Endothelial cell (in vitro differentiated cells): Measurements from ENCODE around the gene EPHA4. TPM values are rescaled to one million over a fixed set of nuclear protein-coding genes. Genes with fewer than 3 reads are reported as not detected.

Experiments used
- DNase-seq: peaks from one replicate; pipeline ENCODE4 v3.0.0; 2021; ENCODE audit warnings: low spot score
- H3K27ac Mint-ChIP-seq: one replicate; pipeline ENCODE4 v1.8.0; 2021; ENCODE audit warnings: mixed read lengths, inconsistent platforms; ENCODE audit not compliant: unreplicated experiment
- H3K27me3 Mint-ChIP-seq: one replicate; pipeline ENCODE4 v1.8.0; 2021; ENCODE audit warnings: mild to moderate bottlenecking, moderate library complexity, mixed read lengths, inconsistent platforms; ENCODE audit not compliant: unreplicated experiment
- H3K36me3 Mint-ChIP-seq: one replicate; pipeline ENCODE4 v1.8.0; 2021; ENCODE audit warnings: mild to moderate bottlenecking, low read depth, mixed read lengths, inconsistent platforms; ENCODE audit not compliant: unreplicated experiment
- H3K4me1 Mint-ChIP-seq: one replicate; pipeline ENCODE4 v1.8.0; 2021; ENCODE audit warnings: mild to moderate bottlenecking, mixed read lengths, inconsistent platforms; ENCODE audit not compliant: unreplicated experiment
- H3K4me3 Mint-ChIP-seq: one replicate; pipeline ENCODE4 v1.8.0; 2021; ENCODE audit warnings: mild to moderate bottlenecking, mixed read lengths, inconsistent platforms; ENCODE audit not compliant: unreplicated experiment
- H3K9me3 Mint-ChIP-seq: one replicate; pipeline ENCODE4 v1.8.0; 2021; ENCODE audit warnings: mixed read lengths, inconsistent platforms; ENCODE audit not compliant: unreplicated experiment
- total RNA-seq: library from RNA; stranded (reverse); fragmentation: NEBNext Ultra II Directional; extraction: Animal tissue kit (Norgen Biotek cat#: 25700); gene quantifications from one replicate; pipeline ENCODE4 v1.2.1, GENCODE V29; 2021; ENCODE audit not compliant: unreplicated experiment
- TF ChIP-seq, protein P1 (sequence below): fragments of 200-600 bp; sonication (generic); IDR thresholded peaks from one replicate; pipeline ENCODE4 v1.5.0; 2021; ENCODE audit warnings: antibody characterized with exemption; ENCODE audit not compliant: unreplicated experiment

Gene EPHA4
- total RNA-seq, 1 donor from 2014 or later = 62.0 TPM

DNA sequence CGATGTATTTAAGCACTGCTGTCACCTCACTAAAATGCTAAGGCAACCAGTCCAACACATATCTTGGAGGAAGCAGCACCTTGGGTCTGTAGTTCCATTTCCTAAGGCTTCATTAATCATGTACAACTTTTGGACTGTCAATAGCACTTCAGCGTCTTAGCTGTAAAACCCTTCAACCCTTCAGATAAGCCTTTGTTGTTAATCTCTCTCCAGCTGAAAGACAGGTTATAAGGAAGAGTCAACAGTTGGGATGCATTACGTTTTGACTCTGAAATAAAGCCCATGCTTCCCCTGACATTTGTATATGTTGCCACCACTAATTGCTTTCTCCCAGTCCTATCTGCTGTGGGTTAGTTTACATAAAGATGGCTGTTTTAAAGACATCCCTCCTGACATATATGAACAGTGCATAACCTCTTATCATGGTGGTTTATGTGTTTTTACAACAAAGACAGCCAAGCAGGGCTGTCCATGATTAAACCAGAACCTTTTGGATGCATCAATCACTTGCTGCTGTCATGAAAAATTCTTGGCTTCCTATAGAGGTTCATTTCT is 81.5 kb downstream of the EPHA4 start:
- Mint-ChIP-seq H3K9me3 (no peaks in the 10 kb centered on the region), H3K4me3 (no peak overlapping the region), H3K4me1 (peaks cover 4% of the 10 kb centered on the region), H3K27me3 (no peaks in the 10 kb centered on the region), H3K27ac (no peak overlapping the region), H3K36me3 (peaks cover 4% of the 10 kb centered on the region)
- no peak for DNase-seq
- TF ChIP-seq, protein P1, sequence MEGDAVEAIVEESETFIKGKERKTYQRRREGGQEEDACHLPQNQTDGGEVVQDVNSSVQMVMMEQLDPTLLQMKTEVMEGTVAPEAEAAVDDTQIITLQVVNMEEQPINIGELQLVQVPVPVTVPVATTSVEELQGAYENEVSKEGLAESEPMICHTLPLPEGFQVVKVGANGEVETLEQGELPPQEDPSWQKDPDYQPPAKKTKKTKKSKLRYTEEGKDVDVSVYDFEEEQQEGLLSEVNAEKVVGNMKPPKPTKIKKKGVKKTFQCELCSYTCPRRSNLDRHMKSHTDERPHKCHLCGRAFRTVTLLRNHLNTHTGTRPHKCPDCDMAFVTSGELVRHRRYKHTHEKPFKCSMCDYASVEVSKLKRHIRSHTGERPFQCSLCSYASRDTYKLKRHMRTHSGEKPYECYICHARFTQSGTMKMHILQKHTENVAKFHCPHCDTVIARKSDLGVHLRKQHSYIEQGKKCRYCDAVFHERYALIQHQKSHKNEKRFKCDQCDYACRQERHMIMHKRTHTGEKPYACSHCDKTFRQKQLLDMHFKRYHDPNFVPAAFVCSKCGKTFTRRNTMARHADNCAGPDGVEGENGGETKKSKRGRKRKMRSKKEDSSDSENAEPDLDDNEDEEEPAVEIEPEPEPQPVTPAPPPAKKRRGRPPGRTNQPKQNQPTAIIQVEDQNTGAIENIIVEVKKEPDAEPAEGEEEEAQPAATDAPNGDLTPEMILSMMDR = no peak

DNA sequence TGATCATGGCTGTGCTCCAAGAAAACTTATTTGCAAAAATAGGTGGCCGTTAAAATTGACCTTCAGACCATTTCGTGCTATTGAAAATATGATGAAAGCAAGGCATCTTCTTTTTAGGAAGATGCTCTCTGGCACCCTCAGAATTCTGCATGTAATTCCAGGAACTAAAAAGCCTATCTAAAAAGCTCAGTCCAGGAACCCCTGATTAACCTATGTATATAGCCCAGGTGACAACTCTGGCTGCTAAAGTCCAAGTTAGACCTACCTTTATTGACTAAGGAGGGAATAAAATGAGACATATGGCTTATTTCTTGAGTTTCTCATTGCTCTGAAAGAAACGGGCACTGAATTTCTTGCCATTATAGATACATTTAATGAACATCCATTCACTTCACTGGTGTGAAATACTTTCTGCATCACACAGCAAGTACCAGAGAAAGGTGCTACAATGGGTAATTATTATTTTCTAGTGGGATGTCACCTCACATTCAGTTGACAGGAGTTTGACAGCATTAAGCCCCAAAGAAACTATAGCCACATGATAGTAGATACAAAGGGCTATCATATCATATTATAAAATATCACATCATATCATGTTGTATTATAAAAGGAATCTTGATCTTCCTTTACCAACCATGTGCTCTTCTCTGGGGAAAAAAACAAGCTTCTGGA is 83.8 kb downstream of the EPHA4 start:
- H3K36me3 Mint-ChIP-seq = no peaks in the 10 kb centered on the region
- peaks cover 4% of the 10 kb centered on the region for H3K4me1 Mint-ChIP-seq
- H3K9me3 Mint-ChIP-seq = no peaks in the 10 kb centered on the region
- TF ChIP-seq, protein P1 = no peak
- H3K27me3 Mint-ChIP-seq = no peaks in the 10 kb centered on the region
- H3K4me3 Mint-ChIP-seq = no peak overlapping the region
- no peak for DNase-seq
- no peak overlapping the region for H3K27ac Mint-ChIP-seq

DNA sequence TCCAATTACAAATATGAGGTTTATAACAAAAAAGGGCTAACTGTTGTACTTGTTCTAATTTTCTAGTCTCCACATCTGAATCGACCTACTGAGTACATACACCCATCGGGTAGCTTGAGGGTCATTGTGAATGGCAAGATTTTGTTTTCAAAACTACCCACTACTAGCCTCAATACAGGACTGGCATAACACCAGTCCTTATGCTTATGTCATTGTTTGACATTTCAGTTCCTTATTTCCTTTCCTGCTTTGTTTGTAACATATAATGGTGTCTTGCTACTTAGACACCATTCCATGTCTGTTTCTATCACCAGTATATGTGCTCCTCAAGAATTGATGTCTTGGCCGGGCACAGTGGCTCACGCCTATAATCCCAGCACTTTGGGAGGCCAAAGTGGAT is 86.0 kb downstream of the EPHA4 start:
- TF ChIP-seq, protein P1 = no peak
- no peaks in the 10 kb centered on the region for H3K36me3 Mint-ChIP-seq
- peaks cover 4% of the 10 kb centered on the region for H3K4me1 Mint-ChIP-seq
- H3K4me3 Mint-ChIP-seq = no peak overlapping the region
- DNase-seq = no peak
- H3K27ac Mint-ChIP-seq = no peak overlapping the region
- no peaks in the 10 kb centered on the region for H3K9me3 Mint-ChIP-seq
- H3K27me3 Mint-ChIP-seq = no peaks in the 10 kb centered on the region

DNA sequence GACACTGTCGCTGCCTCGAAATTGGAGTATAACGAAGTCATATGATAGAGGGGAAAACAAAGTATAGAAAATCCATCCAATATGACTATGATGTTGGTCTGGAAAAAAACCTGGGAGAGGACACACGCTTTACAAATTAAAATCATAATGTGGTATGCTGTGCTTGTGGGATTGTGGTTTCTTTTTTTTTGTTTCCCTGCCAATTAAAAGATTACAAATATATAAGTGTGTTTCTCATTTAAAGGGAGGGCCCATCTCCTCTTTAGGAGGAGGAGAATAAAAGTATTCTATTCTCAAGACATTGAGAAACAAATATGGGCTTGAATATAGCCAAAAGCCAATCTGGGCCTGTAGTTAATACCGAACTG is 86.6 kb downstream of the EPHA4 start:
- H3K27ac Mint-ChIP-seq = no peak overlapping the region
- H3K27me3 Mint-ChIP-seq = no peaks in the 10 kb centered on the region
- H3K36me3 Mint-ChIP-seq = no peaks in the 10 kb centered on the region
- H3K9me3 Mint-ChIP-seq = no peaks in the 10 kb centered on the region
- peaks cover 4% of the 10 kb centered on the region for H3K4me1 Mint-ChIP-seq
- TF ChIP-seq, protein P1 = no peak
- no peak overlapping the region for H3K4me3 Mint-ChIP-seq
- DNase-seq = no peak

DNA sequence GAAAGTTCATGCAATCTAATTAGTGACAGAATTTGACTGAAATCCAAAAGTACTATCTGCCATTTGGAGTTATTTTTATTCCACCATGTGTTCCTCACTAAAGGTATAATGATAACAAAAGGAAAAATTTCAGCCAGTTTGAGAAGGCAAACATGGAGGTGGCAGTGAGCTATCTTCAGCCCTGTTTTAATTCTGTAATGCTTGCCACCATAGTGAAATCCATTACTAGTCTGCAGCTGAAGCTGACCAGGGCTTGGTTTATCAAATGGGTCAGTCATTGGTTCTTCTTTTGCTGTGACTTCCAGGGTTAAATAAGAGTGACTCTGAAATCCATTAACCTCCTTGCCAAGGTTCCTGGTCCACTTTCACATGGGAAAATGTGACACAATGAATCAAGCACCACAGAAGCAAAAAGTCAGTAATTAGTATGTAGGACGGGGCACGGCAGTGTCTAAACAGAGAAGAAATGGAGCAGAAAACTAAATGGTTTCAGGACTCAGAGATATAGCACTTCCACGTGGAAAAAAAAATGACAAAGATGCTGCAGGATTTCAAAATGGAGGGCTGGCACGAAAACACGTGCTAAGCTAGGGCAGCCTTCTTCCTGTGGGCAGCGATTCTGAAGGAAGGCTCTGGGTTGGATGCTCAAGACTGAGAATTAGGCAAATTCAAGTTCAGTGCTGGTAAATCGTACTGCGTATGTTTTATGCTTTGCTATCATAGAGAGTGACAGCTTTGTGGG is 87.2 kb downstream of the EPHA4 start:
- Mint-ChIP-seq H3K9me3 (no peaks in the 10 kb centered on the region), H3K4me3 (no peak overlapping the region), H3K36me3 (no peaks in the 10 kb centered on the region), H3K4me1 (peaks cover 4% of the 10 kb centered on the region), H3K27me3 (no peaks in the 10 kb centered on the region), H3K27ac (no peak overlapping the region)
- TF ChIP-seq, protein P1 = no peak
- DNase-seq = no peak
